CD14-positive monocyte (primary cell): Measurements from ENCODE around the gene HEXA. TPM values are rescaled to one million over a fixed set of nuclear protein-coding genes. Genes with fewer than 3 reads are reported as not detected.

ENCODE experiments used
- DNase-seq, 3 donors: peaks; one replicate each; pipeline ENCODE4 v3.0.0-alpha.2; 2011 to 2022
- H2AFZ ChIP-seq: 2 replicates; pipeline ENCODE4 v1.6.0; 2012; ENCODE audit warnings: mild to moderate bottlenecking, low read depth, low read length, inconsistent platforms; ENCODE audit not compliant: insufficient read depth, poor library complexity, severe bottlenecking
- H3K27ac ChIP-seq, 2 donors: 1 replicate in 1 of 2; 2 replicates in 1 of 2; pipeline ENCODE4 v1.5.1; 2012 to 2013; ENCODE audit warnings: low read length in 2 of 2, control low read depth in 1 of 2, inconsistent platforms in 1 of 2, low read depth in 1 of 2, mild to moderate bottlenecking in 1 of 2
- H3K27me3 ChIP-seq, 2 donors: one replicate each; pipeline versions ENCODE4 v1.6.0 to v1.6.1; 2011 to 2013; ENCODE audit warnings: low read length in 2 of 2; ENCODE audit not compliant: control insufficient read depth in 2 of 2, insufficient read depth in 2 of 2
- H3K36me3 ChIP-seq, 2 donors: replicated peaks in 1 of 2; 1 replicate in 1 of 2; 2 replicates in 1 of 2; pipeline versions ENCODE4 v1.5.1 to v1.6.1; 2012 to 2013; ENCODE audit warnings: low read length in 2 of 2, control low read depth in 1 of 2, inconsistent platforms in 1 of 2, mild to moderate bottlenecking in 1 of 2; ENCODE audit not compliant: insufficient read depth in 2 of 2, control insufficient read depth in 1 of 2
- H3K4me1 ChIP-seq, 2 donors: 1 replicate in 1 of 2; 2 replicates in 1 of 2; pipeline versions ENCODE4 v1.5.1 to v1.6.1; 2012 to 2013; ENCODE audit warnings: low read length in 2 of 2, control low read depth in 1 of 2, inconsistent platforms in 1 of 2, mild to moderate bottlenecking in 1 of 2, moderate library complexity in 1 of 2; ENCODE audit not compliant: insufficient read depth in 2 of 2, control insufficient read depth in 1 of 2
- H3K4me2 ChIP-seq: replicated peaks from 2 replicates; pipeline ENCODE3; 2012; ENCODE audit warnings: low read length, moderate library complexity, mild to moderate bottlenecking; ENCODE audit not compliant: poor library complexity, severe bottlenecking; ENCODE audit errors: extremely low read depth
- H3K4me3 ChIP-seq, 3 experiments: fragments of 200-600 bp in 1 of 3; sonication (generic) in 1 of 3; replicated peaks in 1 of 3; 1 replicate in 2 of 3; 2 replicates in 1 of 3; pipeline ENCODE4 v1.5.1; 2011 to 2013; ENCODE audit warnings: low read length in 3 of 3, mild to moderate bottlenecking in 3 of 3, control low read depth in 2 of 3, low read depth in 2 of 3, inconsistent platforms in 1 of 3, moderate library complexity in 1 of 3
- H3K79me2 ChIP-seq: 2 replicates; pipeline ENCODE4 v1.6.0; 2012; ENCODE audit warnings: mild to moderate bottlenecking, control low read depth, inconsistent platforms, low read length, moderate library complexity; ENCODE audit not compliant: insufficient read depth
- H3K9ac ChIP-seq: 2 replicates; pipeline ENCODE4 v1.6.0; 2017; ENCODE audit warnings: low read length, mild to moderate bottlenecking; ENCODE audit not compliant: insufficient read depth, poor library complexity, severe bottlenecking
- H3K9me3 ChIP-seq, 2 donors: replicated peaks in 1 of 2; 1 replicate in 1 of 2; 2 replicates in 1 of 2; pipeline versions ENCODE4 v1.5.1 to v1.6.1; 2012 to 2013; ENCODE audit warnings: low read length in 2 of 2, control low read depth in 1 of 2; ENCODE audit not compliant: control insufficient read depth in 1 of 2, insufficient read depth in 1 of 2
- H4K20me1 ChIP-seq: 2 replicates; pipeline ENCODE4 v1.6.0; 2012; ENCODE audit warnings: mild to moderate bottlenecking, low read length, control low read depth, moderate library complexity; ENCODE audit not compliant: insufficient read depth
- H3K27ac Mint-ChIP-seq, 7 donors: one replicate each; pipeline ENCODE4 v1.8.0; 2020; ENCODE audit warnings: mild to moderate bottlenecking in 7 of 7, mixed read lengths in 7 of 7, moderate library complexity in 6 of 7, inconsistent platforms in 2 of 7
- H3K27me3 Mint-ChIP-seq, 3 donors: one replicate each; pipeline ENCODE4 v1.8.0; 2021 to 2022; ENCODE audit warnings: low read depth in 3 of 3, mild to moderate bottlenecking in 3 of 3, mixed read lengths in 3 of 3, moderate library complexity in 3 of 3, inconsistent platforms in 1 of 3
- H3K36me3 Mint-ChIP-seq, 2 donors: one replicate each; pipeline ENCODE4 v1.8.0; 2020; ENCODE audit warnings: mixed read lengths in 2 of 2, inconsistent platforms in 1 of 2, mild to moderate bottlenecking in 1 of 2
- H3K4me1 Mint-ChIP-seq: one replicate; pipeline ENCODE4 v1.8.0; 2020; ENCODE audit warnings: mild to moderate bottlenecking, mixed read lengths
- H3K4me3 Mint-ChIP-seq, 2 donors: one replicate each; pipeline ENCODE4 v1.8.0; 2020; ENCODE audit warnings: mild to moderate bottlenecking in 2 of 2, mixed read lengths in 2 of 2, moderate library complexity in 1 of 2
- H3K9me3 Mint-ChIP-seq, 7 donors: one replicate each; pipeline ENCODE4 v1.8.0; 2020 to 2022; ENCODE audit warnings: mixed read lengths in 7 of 7, mild to moderate bottlenecking in 6 of 7, moderate library complexity in 6 of 7, inconsistent platforms in 2 of 7
- CTCF ChIP-seq: fragments of 200-600 bp; IDR thresholded peaks from one replicate; pipeline ENCODE4 v1.8.0; 2022; ENCODE audit warnings: antibody characterized with exemption, mild to moderate bottlenecking
- WGBS: methylation state at CpG from one replicate; pipeline ENCODE4 v1.1.5; 2013; ENCODE audit warnings: missing lambda C conversion rate; ENCODE audit not compliant: insufficient coverage; 5-methylcytosine and 5-hydroxymethylcytosine counted together
- intact Hi-C, 2 donors: fragments of 100-400 bp; cut with micrococcal nuclease; formaldehyde crosslinking; loops; one replicate each; pipeline versions ENCODE4 v1.15.0 to v1.15.1; 2023
- polyA plus RNA-seq, 3 donors: library from polyadenylated mRNA; depleted of rRNA in 1 of 3; unstranded in 2 of 3; stranded (reverse) in 1 of 3; fragments of 300-500 nt in 2 of 3; fragments of >200 nt in 1 of 3; fragmentation: Illumina TruSeq in 2 of 3; gene quantifications; 1 replicate in 2 of 3; 2 replicates in 1 of 3; pipeline ENCODE4 v1.2.3, GENCODE V29; 2012 to 2021

Gene HEXA
- polyA plus RNA-seq, 3 donors, result 164 to 192 (median 186) TPM

GRCh38 chr15:72368899-72369298, 6.9 kb downstream of the HEXA start:
- H2AFZ ChIP-seq, result no peak overlapping the region
- peak overlapping the region; percentile 91 to 95 (median 92) for H3K27ac Mint-ChIP-seq
- H3K36me3 Mint-ChIP-seq, result peaks cover 16 to 18% of the 10 kb centered on the region in 2 donors
- H3K4me1 ChIP-seq, result peaks cover 82 to 87% of the 10 kb centered on the region in 2 donors
- H3K79me2 ChIP-seq, result peaks cover 83% of the 10 kb centered on the region
- peaks cover 85% of the 10 kb centered on the region for H3K4me1 Mint-ChIP-seq
- H3K9me3 Mint-ChIP-seq, result peaks cover 0 to 3% (median 0%) of the 10 kb centered on the region in 7 donors
- peak overlapping the region; percentile 72 for H3K4me2 ChIP-seq
- H3K27ac ChIP-seq, result peak overlapping the region; percentile 47 to 85
- peak overlapping the region; percentile 67 to 85 for H3K4me3 Mint-ChIP-seq
- WGBS, result no CpG with 5 or more reads among the region's 2 CpGs
- intact Hi-C loops, result no loop called here
- no peaks in the 10 kb centered on the region for H3K9me3 ChIP-seq
- peak; percentile 69 to 86 (median 75) for DNase-seq
- no peaks in the 10 kb centered on the region for H3K27me3 Mint-ChIP-seq
- H3K36me3 ChIP-seq, result peaks cover 0 to 5% of the 10 kb centered on the region in 2 donors
- H4K20me1 ChIP-seq, result peaks cover 16% of the 10 kb centered on the region
- H3K4me3 ChIP-seq, result peak overlapping the region in 2 of 3 experiments; percentile 19 to 62
- no peaks in the 10 kb centered on the region for H3K27me3 ChIP-seq
- H3K9ac ChIP-seq, result peak overlapping the region; percentile 30
- no peak for TF ChIP-seq CTCF

GRCh38 chr15:72368325-72368724, 7.5 kb downstream of the HEXA start:
- Mint-ChIP-seq H3K4me3 (peak overlapping the region; percentile 67 to 85), H3K4me1 (peaks cover 80% of the 10 kb centered on the region), H3K9me3 (peaks cover 0 to 3% (median 0%) of the 10 kb centered on the region in 7 donors), H3K27ac (peak overlapping the region; percentile 91 to 95 (median 92)), H3K36me3 (peaks cover 18 to 20% of the 10 kb centered on the region in 2 donors), H3K27me3 (no peaks in the 10 kb centered on the region)
- H3K27me3 ChIP-seq, result no peaks in the 10 kb centered on the region
- H2AFZ ChIP-seq, result no peak overlapping the region
- H3K9me3 ChIP-seq, result no peaks in the 10 kb centered on the region
- TF ChIP-seq CTCF, result no peak
- WGBS, result no CpG with 5 or more reads among the region's 2 CpGs
- H3K36me3 ChIP-seq, result peaks cover 0 to 7% of the 10 kb centered on the region in 2 donors
- peak overlapping the region; percentile 47 to 85 for H3K27ac ChIP-seq
- peaks cover 19% of the 10 kb centered on the region for H4K20me1 ChIP-seq
- peak overlapping the region; percentile 30 for H3K9ac ChIP-seq
- H3K4me3 ChIP-seq, result peak overlapping the region in 2 of 3 experiments; percentile 19 to 62
- intact Hi-C loops, result no loop called here
- H3K4me1 ChIP-seq, result peaks cover 76 to 82% of the 10 kb centered on the region in 2 donors
- H3K79me2 ChIP-seq, result peaks cover 83% of the 10 kb centered on the region
- H3K4me2 ChIP-seq, result peak overlapping the region; percentile 72
- peak; percentile 27 to 77 (median 51) for DNase-seq
